Lung microvascular endothelial cell (primary cell): ENCODE results near the gene MAP6. TPM values are rescaled to one million over a fixed set of nuclear protein-coding genes. Genes with fewer than 3 reads are reported as not detected.
"Not testable (repeated sequence)": the region's sequence is repeated elsewhere in the genome, so short reads cannot be mapped to it uniquely, and the experiment has no call there.

Source experiments
- DNase-seq, 2 donors: peaks; one replicate each; pipeline versions ENCODE4 v3.0.0 to v3.0.0-alpha.2; 2010; ENCODE audit warnings: low read depth in 2 of 2
- total RNA-seq: library from RNA; depleted of rRNA; stranded (reverse); fragments of >200 nt; gene quantifications from 2 replicates; pipeline ENCODE4 v1.2.1, GENCODE V29; 2014

Gene MAP6
- total RNA-seq = 0.20 and 0.22 TPM in 2 replicates

GRCh38 chr11:75668451-75669297 lies at the start of gene MAP6:
MAP6 (minus strand) TSS chr11:75669038; CDS start chr11:75668369, 669 bp downstream.
- peak; percentile 3 for DNase-seq

- DNase-seq = no peak
Measured at GRCh38 chr11:75717608-75718418, 49.0 kb upstream of the MAP6 start, which contains the start of gene MOGAT2. MOGAT2 (plus strand) TSS chr11:75717838; CDS start chr11:75717889, 51 bp downstream.

GRCh38 chr11:75716659-75717058 lies 47.8 kb upstream of the MAP6 start:
- no peak for DNase-seq

- no peak for DNase-seq
Measured at GRCh38 chr11:75715688-75716087, 46.9 kb upstream of the MAP6 start.

- DNase-seq = peak in 1 of 2 donors; percentile 48
Measured at GRCh38 chr11:75714211-75714610, 45.4 kb upstream of the MAP6 start.

GRCh38 chr11:75706260-75706729 lies 37.5 kb upstream of the MAP6 start:
- peak; percentile 79 to 80 for DNase-seq

- no peak for DNase-seq
Measured at GRCh38 chr11:75705541-75705940, 36.7 kb upstream of the MAP6 start.

GRCh38 chr11:75703695-75704237 lies 34.9 kb upstream of the MAP6 start:
- DNase-seq = no peak

- no peak for DNase-seq
Measured at GRCh38 chr11:75700940-75701339, 32.1 kb upstream of the MAP6 start.

- no peak for DNase-seq
Measured at GRCh38 chr11:75697906-75698581, 29.2 kb upstream of the MAP6 start.

GRCh38 chr11:75691804-75692203 lies 23.0 kb upstream of the MAP6 start:
- DNase-seq = no peak

- DNase-seq = no peak
Measured at GRCh38 chr11:75689863-75690609, 21.2 kb upstream of the MAP6 start.

- DNase-seq = not testable (repeated sequence)
Measured at GRCh38 chr11:75683856-75684255, 15.0 kb upstream of the MAP6 start.

- DNase-seq = no peak
Measured at GRCh38 chr11:75679566-75679965, 10.7 kb upstream of the MAP6 start.

- DNase-seq = no peak
Measured at GRCh38 chr11:75678620-75679259, 9.9 kb upstream of the MAP6 start.

- DNase-seq = no peak
Measured at GRCh38 chr11:75677909-75678308, 9.1 kb upstream of the MAP6 start.

- DNase-seq = no peak
Measured at GRCh38 chr11:75677275-75677674, 8.4 kb upstream of the MAP6 start.

- DNase-seq = peak; percentile 47 to 91
Measured at GRCh38 chr11:75673977-75674582, 5.2 kb upstream of the MAP6 start.

GRCh38 chr11:75667831-75668450 lies 897 bp downstream of the MAP6 start:
- DNase-seq = peak; percentile 7 to 47
